ENCODE data around the gene GFOD1. TPM values are rescaled to one million over a fixed set of nuclear protein-coding genes. Genes with fewer than 3 reads are reported as not detected.

Gene GFOD1
- polyA plus RNA-seq, 1 donor from 2014 or later = 7.0 TPM

- H3K27me3 ChIP-seq (ENCODE audit: insufficient read depth, low read depth, low read length) = no peaks in the 10 kb centered on the region
- H2AFZ ChIP-seq (ENCODE audit: low read depth, low read length) = no peak overlapping the region
- H4K20me1 ChIP-seq (ENCODE audit: insufficient read depth) = no peaks in the 10 kb centered on the region
- H3K4me3 ChIP-seq (ENCODE audit: low read length) = no peak overlapping the region
- H3K9me3 ChIP-seq (ENCODE audit: low read length) = no peaks in the 10 kb centered on the region
- no peaks in the 10 kb centered on the region for H3K36me3 ChIP-seq (ENCODE audit: insufficient read depth, low read length)
- no peak for TF ChIP-seq POLR2AphosphoS5 (IDR thresholded peaks at IDR 0.05)
- no peak for TF ChIP-seq CTCF (IDR thresholded peaks at IDR 0.05; ENCODE audit: poor library complexity, severe bottlenecking)
- TF ChIP-seq SMC3 (conservative IDR thresholded peaks at IDR 0.05; ENCODE audit: poor library complexity) = no peak
- no peak for TF ChIP-seq RAD21 (conservative IDR thresholded peaks at IDR 0.05)
- TF ChIP-seq, protein P1, sequence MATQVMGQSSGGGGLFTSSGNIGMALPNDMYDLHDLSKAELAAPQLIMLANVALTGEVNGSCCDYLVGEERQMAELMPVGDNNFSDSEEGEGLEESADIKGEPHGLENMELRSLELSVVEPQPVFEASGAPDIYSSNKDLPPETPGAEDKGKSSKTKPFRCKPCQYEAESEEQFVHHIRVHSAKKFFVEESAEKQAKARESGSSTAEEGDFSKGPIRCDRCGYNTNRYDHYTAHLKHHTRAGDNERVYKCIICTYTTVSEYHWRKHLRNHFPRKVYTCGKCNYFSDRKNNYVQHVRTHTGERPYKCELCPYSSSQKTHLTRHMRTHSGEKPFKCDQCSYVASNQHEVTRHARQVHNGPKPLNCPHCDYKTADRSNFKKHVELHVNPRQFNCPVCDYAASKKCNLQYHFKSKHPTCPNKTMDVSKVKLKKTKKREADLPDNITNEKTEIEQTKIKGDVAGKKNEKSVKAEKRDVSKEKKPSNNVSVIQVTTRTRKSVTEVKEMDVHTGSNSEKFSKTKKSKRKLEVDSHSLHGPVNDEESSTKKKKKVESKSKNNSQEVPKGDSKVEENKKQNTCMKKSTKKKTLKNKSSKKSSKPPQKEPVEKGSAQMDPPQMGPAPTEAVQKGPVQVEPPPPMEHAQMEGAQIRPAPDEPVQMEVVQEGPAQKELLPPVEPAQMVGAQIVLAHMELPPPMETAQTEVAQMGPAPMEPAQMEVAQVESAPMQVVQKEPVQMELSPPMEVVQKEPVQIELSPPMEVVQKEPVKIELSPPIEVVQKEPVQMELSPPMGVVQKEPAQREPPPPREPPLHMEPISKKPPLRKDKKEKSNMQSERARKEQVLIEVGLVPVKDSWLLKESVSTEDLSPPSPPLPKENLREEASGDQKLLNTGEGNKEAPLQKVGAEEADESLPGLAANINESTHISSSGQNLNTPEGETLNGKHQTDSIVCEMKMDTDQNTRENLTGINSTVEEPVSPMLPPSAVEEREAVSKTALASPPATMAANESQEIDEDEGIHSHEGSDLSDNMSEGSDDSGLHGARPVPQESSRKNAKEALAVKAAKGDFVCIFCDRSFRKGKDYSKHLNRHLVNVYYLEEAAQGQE (IDR thresholded peaks at IDR 0.05; ENCODE audit: borderline replicate concordance) = no peak
- no peak for TF ChIP-seq MXI1 (conservative IDR thresholded peaks at IDR 0.05; ENCODE audit: poor library complexity, severe bottlenecking)
- TF ChIP-seq EZH2 (IDR thresholded peaks at IDR 0.05; ENCODE audit: borderline replicate concordance, insufficient read depth, low read length, poor library complexity, severe bottlenecking) = no peak
- TF ChIP-seq TAF1 (IDR thresholded peaks at IDR 0.05; ENCODE audit: low read depth) = no peak
- TF ChIP-seq EP300 (conservative IDR thresholded peaks at IDR 0.05; ENCODE audit: poor library complexity, severe bottlenecking) = no peak
- no peak overlapping the region for H3K9ac ChIP-seq (ENCODE audit: low read length)
- no peak overlapping the region for H3K27ac ChIP-seq (ENCODE audit: low read length)
- no peaks in the 10 kb centered on the region for H3K9me2 ChIP-seq (ENCODE audit: insufficient read depth, low read length)
- no peaks in the 10 kb centered on the region for H3F3A ChIP-seq (ENCODE audit: insufficient read depth, low read length, poor library complexity, severe bottlenecking)
- H3K4me2 ChIP-seq (ENCODE audit: low read length) = no peak overlapping the region
- H3K79me2 ChIP-seq (replicated peaks; ENCODE audit: insufficient read depth, low read length) = no peaks in the 10 kb centered on the region
These were observed 31.8 kb downstream of the GFOD1 start for GRCh38 chr6:13455552-13455966.

DNA sequence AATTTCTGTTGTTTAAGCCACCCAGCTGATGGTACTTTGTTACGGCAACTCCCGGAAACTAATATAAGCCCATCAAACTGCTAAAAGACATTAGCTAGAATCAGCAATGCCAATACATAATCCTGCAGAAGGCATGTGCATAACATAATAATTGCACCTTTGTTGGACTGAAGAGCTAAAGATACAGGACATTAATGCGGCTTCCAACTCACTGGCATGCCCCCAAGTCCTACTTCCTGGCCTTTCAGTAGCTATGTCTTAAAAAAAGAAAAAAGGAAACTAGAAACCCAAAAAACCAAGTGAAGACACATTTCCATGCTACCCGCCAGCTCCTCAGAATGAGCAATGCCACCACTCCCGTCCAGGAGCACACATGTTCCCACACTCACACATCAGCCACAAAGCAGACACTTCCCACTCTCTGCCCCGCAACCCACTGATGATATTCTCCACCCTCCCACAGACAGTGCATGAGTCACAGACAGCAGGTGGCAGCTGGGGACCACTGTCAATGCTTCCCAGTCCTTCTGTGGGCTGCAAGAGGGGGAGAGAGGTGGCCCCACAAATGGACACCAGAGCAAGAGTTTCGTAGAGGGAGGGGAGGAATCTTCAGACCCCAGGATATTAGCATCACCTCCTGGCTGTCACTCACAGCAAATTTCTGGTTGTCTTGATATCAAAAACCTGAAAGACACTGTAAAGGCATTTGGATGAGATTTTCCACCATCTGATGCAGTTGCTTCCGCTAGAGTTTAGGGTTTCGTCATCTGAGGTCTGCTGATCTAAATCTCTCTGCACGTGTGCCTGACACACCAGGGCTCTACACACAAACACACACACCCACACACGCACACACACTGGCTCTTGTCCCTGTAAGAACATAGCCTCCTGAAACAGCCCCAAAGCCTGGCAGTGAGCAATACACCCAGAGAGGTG lies 32.8 kb downstream of the GFOD1 start:
- TF ChIP-seq CTCF (IDR thresholded peaks at IDR 0.05; ENCODE audit: poor library complexity, severe bottlenecking) (no peak), MXI1 (conservative IDR thresholded peaks at IDR 0.05; ENCODE audit: poor library complexity, severe bottlenecking) (no peak), POLR2AphosphoS5 (IDR thresholded peaks at IDR 0.05) (no peak), EZH2 (IDR thresholded peaks at IDR 0.05; ENCODE audit: borderline replicate concordance, insufficient read depth, low read length, poor library complexity, severe bottlenecking) (no peak), TAF1 (IDR thresholded peaks at IDR 0.05; ENCODE audit: low read depth) (no peak), RAD21 (conservative IDR thresholded peaks at IDR 0.05) (no peak), SMC3 (conservative IDR thresholded peaks at IDR 0.05; ENCODE audit: poor library complexity) (no peak), EP300 (conservative IDR thresholded peaks at IDR 0.05; ENCODE audit: poor library complexity, severe bottlenecking) (no peak)
- TF ChIP-seq, protein P1 (IDR thresholded peaks at IDR 0.05; ENCODE audit: borderline replicate concordance) = no peak
- H3K9ac ChIP-seq (ENCODE audit: low read length) = no peak overlapping the region
- H3K4me2 ChIP-seq (ENCODE audit: low read length) = no peak overlapping the region
- H3K27me3 ChIP-seq (ENCODE audit: insufficient read depth, low read depth, low read length) = no peaks in the 10 kb centered on the region
- no peaks in the 10 kb centered on the region for H3K9me2 ChIP-seq (ENCODE audit: insufficient read depth, low read length)
- H3F3A ChIP-seq (ENCODE audit: insufficient read depth, low read length, poor library complexity, severe bottlenecking) = no peaks in the 10 kb centered on the region
- no peaks in the 10 kb centered on the region for H3K36me3 ChIP-seq (ENCODE audit: insufficient read depth, low read length)
- H3K9me3 ChIP-seq (ENCODE audit: low read length) = no peaks in the 10 kb centered on the region
- no peaks in the 10 kb centered on the region for H4K20me1 ChIP-seq (ENCODE audit: insufficient read depth)
- H3K4me3 ChIP-seq (ENCODE audit: low read length) = no peak overlapping the region
- no peak overlapping the region for H2AFZ ChIP-seq (ENCODE audit: low read depth, low read length)
- no peaks in the 10 kb centered on the region for H3K79me2 ChIP-seq (replicated peaks; ENCODE audit: insufficient read depth, low read length)
- H3K27ac ChIP-seq (ENCODE audit: low read length) = no peak overlapping the region
